H1 (cell line): ENCODE measurements around the gene DLST. TPM values are rescaled to one million over a fixed set of nuclear protein-coding genes. Genes with fewer than 3 reads are reported as not detected.

Source experiments
- CTCF ChIA-PET: fragments of 300-600 bp; sonication (Branson Sonifier 250); formaldehyde crosslinking; loops from one replicate; lab custom pipeline; 2021; ENCODE audit not compliant: partially characterized antibody; lab: Charles Lee
- POLR2A ChIA-PET: fragments of 300-600 bp; sonication (Branson Sonifier 250); formaldehyde crosslinking; loops from one replicate; lab custom pipeline; 2021; ENCODE audit warnings: inconsistent platforms; ENCODE audit not compliant: partially characterized antibody; lab: Charles Lee
- DNase-seq, 2 experiments: peaks; one replicate each; pipeline versions ENCODE4 v3.0.0 to v3.0.0-alpha.2; 2010 to 2022; ENCODE audit warnings: low spot score in 2 of 2, low read depth in 1 of 2, mixed read lengths in 1 of 2
- FAIRE-seq: peaks from 2 replicates; lab custom pipeline; 2011; peaks lifted over from hg19 to GRCh38; lab: Jason Lieb, UNC
- H2AFZ ChIP-seq: 2 replicates; pipeline ENCODE4 v1.8.1; 2012; ENCODE audit warnings: low read length, inconsistent platforms
- H2AK5ac ChIP-seq: 2 replicates; pipeline ENCODE4 v1.6.1; 2013; ENCODE audit warnings: low read depth, low read length
- H2BK120ac ChIP-seq: replicated peaks from 2 replicates; pipeline ENCODE3; 2013; ENCODE audit warnings: low read depth, low read length, inconsistent platforms
- H2BK12ac ChIP-seq: 2 replicates; pipeline ENCODE4 v1.6.1; 2013; ENCODE audit warnings: low read depth, low read length
- H2BK15ac ChIP-seq: 2 replicates; pipeline ENCODE4 v1.6.1; 2013; ENCODE audit warnings: low read length
- H2BK20ac ChIP-seq: 2 replicates; pipeline ENCODE4 v1.6.1; 2013; ENCODE audit warnings: low read length
- H2BK5ac ChIP-seq: 2 replicates; pipeline ENCODE4 v1.6.1; 2013; ENCODE audit warnings: low read depth, low read length
- H3K14ac ChIP-seq: 2 replicates; pipeline ENCODE4 v1.6.1; 2013; ENCODE audit warnings: inconsistent platforms; ENCODE audit not compliant: insufficient read length
- H3K18ac ChIP-seq: 2 replicates; pipeline ENCODE4 v1.6.1; 2013; ENCODE audit warnings: low read length; ENCODE audit errors: extremely low read depth
- H3K23ac ChIP-seq: 2 replicates; pipeline ENCODE4 v1.6.1; 2013; ENCODE audit warnings: inconsistent platforms; ENCODE audit not compliant: insufficient read length
- H3K23me2 ChIP-seq: 2 replicates; pipeline ENCODE4 v1.6.1; 2013; ENCODE audit warnings: low read depth, low read length
- H3K27ac ChIP-seq: 2 replicates; pipeline ENCODE4 v1.6.1; 2011; ENCODE audit warnings: low read depth, low read length, inconsistent platforms
- H3K27me3 ChIP-seq, 4 experiments: replicated peaks in 1 of 4; 1 replicate in 1 of 4; 2 replicates in 3 of 4; pipeline versions ENCODE4 v1.6.1 to v1.8.1; 2011 to 2013; ENCODE audit warnings: low read length in 3 of 4, mild to moderate bottlenecking in 3 of 4, inconsistent platforms in 2 of 4, mixed read lengths in 2 of 4, moderate library complexity in 1 of 4; ENCODE audit not compliant: control insufficient read depth in 3 of 4, insufficient read depth in 3 of 4; ENCODE audit errors: extremely low read depth in 1 of 4
- H3K36me3 ChIP-seq, 4 experiments: 2 replicates each; pipeline versions ENCODE4 v1.6.1 to v1.8.1; 2011 to 2013; ENCODE audit warnings: mild to moderate bottlenecking in 4 of 4, low read length in 3 of 4, moderate library complexity in 2 of 4, control low read depth in 1 of 4, inconsistent platforms in 1 of 4; ENCODE audit not compliant: insufficient read depth in 4 of 4, control insufficient read depth in 2 of 4
- H3K4ac ChIP-seq: replicated peaks from 2 replicates; pipeline ENCODE3; 2013; ENCODE audit warnings: low read length, low read depth, mixed read lengths, inconsistent platforms; ENCODE audit not compliant: insufficient read length
- H3K4me1 ChIP-seq, 4 experiments: replicated peaks in 1 of 4; 1 replicate in 1 of 4; 2 replicates in 3 of 4; pipeline versions ENCODE4 v1.6.1 to v1.8.1; 2011 to 2013; ENCODE audit warnings: low read length in 3 of 4, inconsistent platforms in 2 of 4, mixed read lengths in 1 of 4; ENCODE audit not compliant: insufficient read depth in 4 of 4, control insufficient read depth in 3 of 4
- H3K4me2 ChIP-seq, 2 experiments: 2 replicates each; pipeline versions ENCODE4 v1.6.1 to v1.8.1; 2011 to 2013; ENCODE audit warnings: low read depth in 2 of 2, low read length in 2 of 2, control low read depth in 1 of 2, inconsistent platforms in 1 of 2, mild to moderate bottlenecking in 1 of 2; ENCODE audit not compliant: insufficient read depth in 1 of 2
- H3K4me3 ChIP-seq, 4 experiments: fragments of 200-600, 300-600 bp in 1 of 4; sonication (generic), shearing (Covaris generic), sonication (Bioruptor Twin) in 1 of 4; 2 replicates each; pipeline versions ENCODE4 v1.5.1 to v1.8.1; 2011 to 2016; ENCODE audit warnings: low read length in 4 of 4, low read depth in 3 of 4, control low read depth in 2 of 4, inconsistent platforms in 2 of 4, mild to moderate bottlenecking in 2 of 4, mixed read lengths in 1 of 4, moderate library complexity in 1 of 4; ENCODE audit not compliant: insufficient read depth in 2 of 4; ENCODE audit errors: extremely low read depth in 1 of 4
- H3K56ac ChIP-seq: replicated peaks from 2 replicates; pipeline ENCODE3; 2013; ENCODE audit warnings: low read depth, mild to moderate bottlenecking, mixed read lengths, low read length, inconsistent platforms; ENCODE audit not compliant: insufficient read length
- H3K79me1 ChIP-seq: 2 replicates; pipeline ENCODE4 v1.6.1; 2013; ENCODE audit warnings: low read depth, low read length, control low read depth
- H3K79me2 ChIP-seq, 2 experiments: 2 replicates each; pipeline versions ENCODE4 v1.6.1 to v1.8.1; 2012 to 2013; ENCODE audit warnings: low read length in 2 of 2, mild to moderate bottlenecking in 2 of 2, inconsistent platforms in 1 of 2; ENCODE audit not compliant: insufficient read depth in 2 of 2, control insufficient read depth in 1 of 2
- H3K9ac ChIP-seq, 4 experiments: replicated peaks in 1 of 4; 1 replicate in 1 of 4; 2 replicates in 3 of 4; pipeline versions ENCODE4 v1.6.1 to v1.8.1; 2011 to 2013; ENCODE audit warnings: low read depth in 3 of 4, low read length in 3 of 4, control low read depth in 2 of 4, mild to moderate bottlenecking in 2 of 4, moderate library complexity in 2 of 4, inconsistent platforms in 1 of 4; ENCODE audit errors: extremely low read depth in 1 of 4
- H3K9me3 ChIP-seq, 2 experiments: 2 replicates each; pipeline versions ENCODE4 v1.6.1 to v1.8.1; 2012 to 2013; ENCODE audit warnings: mild to moderate bottlenecking in 2 of 2, moderate library complexity in 2 of 2, control low read depth in 1 of 2, inconsistent platforms in 1 of 2, low read depth in 1 of 2, low read length in 1 of 2, mixed read lengths in 1 of 2; ENCODE audit not compliant: insufficient read depth in 2 of 2
- H4K20me1 ChIP-seq, 2 experiments: replicated peaks in 1 of 2; 2 replicates each; pipeline versions ENCODE3 to v1.8.1; 2011 to 2013; ENCODE audit warnings: inconsistent platforms in 2 of 2, low read length in 2 of 2, mild to moderate bottlenecking in 1 of 2; ENCODE audit not compliant: insufficient read depth in 2 of 2, control insufficient read depth in 1 of 2
- H4K5ac ChIP-seq: 2 replicates; pipeline ENCODE4 v1.6.1; 2013; ENCODE audit warnings: low read length, low read depth, mixed read lengths, inconsistent platforms; ENCODE audit not compliant: insufficient read length
- H4K8ac ChIP-seq: 2 replicates; pipeline ENCODE4 v1.8.0; 2013; ENCODE audit warnings: mild to moderate bottlenecking, moderate library complexity, low read length, inconsistent platforms; ENCODE audit not compliant: insufficient read depth; ENCODE audit errors: extremely low read depth
- H4K91ac ChIP-seq: replicated peaks from 2 replicates; pipeline ENCODE3; 2013; ENCODE audit warnings: low read length, mixed read lengths, inconsistent platforms; ENCODE audit not compliant: insufficient read length
- ASH2L ChIP-seq: fragments of 200-600, 300-600 bp; sonication (generic); IDR thresholded peaks from one replicate; pipeline ENCODE4 v1.7.1; 2017; ENCODE audit warnings: low read length
- BACH1 ChIP-seq: IDR thresholded peaks from 2 replicates; pipeline ENCODE4 v1.6.1; 2012; ENCODE audit warnings: low read length, improper control_type of control experiment
- CHD1 ChIP-seq: IDR thresholded peaks from 2 replicates; pipeline ENCODE4 v1.6.1; 2012; ENCODE audit warnings: low read depth, low read length, improper control_type of control experiment
- CTBP2 ChIP-seq: IDR thresholded peaks from 2 replicates; pipeline ENCODE4 v1.7.0; 2011; ENCODE audit warnings: borderline replicate concordance, mild to moderate bottlenecking, moderate library complexity, mixed read lengths, low read length; ENCODE audit not compliant: insufficient read depth, insufficient read length
- E2F6 ChIP-seq: IDR thresholded peaks from 2 replicates; pipeline ENCODE4 v1.6.1; 2012; ENCODE audit warnings: inconsistent platforms
- EZH2 ChIP-seq: fragments of 200-600 bp; sonication (generic); IDR thresholded peaks from 2 replicates; pipeline ENCODE4 v1.7.1; 2012; ENCODE audit warnings: low read depth, mild to moderate bottlenecking, moderate library complexity, low read length, inconsistent platforms; ENCODE audit not compliant: severe bottlenecking
- FOSL1 ChIP-seq: IDR thresholded peaks from 2 replicates; pipeline ENCODE4 v1.6.1; 2011; ENCODE audit warnings: mild to moderate bottlenecking, low read depth, low read length, moderate library complexity; ENCODE audit not compliant: insufficient read depth
- NRF1 ChIP-seq: IDR thresholded peaks from 2 replicates; pipeline ENCODE4 v1.6.1; 2011; ENCODE audit warnings: mild to moderate bottlenecking, low read depth, low read length, improper control_type of control experiment
- SIX5 ChIP-seq: IDR thresholded peaks from 2 replicates; pipeline ENCODE4 v1.6.1; 2011; ENCODE audit warnings: mild to moderate bottlenecking, low read depth, low read length
- SP2 ChIP-seq: IDR thresholded peaks from 2 replicates; pipeline ENCODE4 v1.6.1; 2012; ENCODE audit warnings: mild to moderate bottlenecking, low read length, inconsistent platforms
- SRF ChIP-seq: IDR thresholded peaks from 2 replicates; pipeline ENCODE4 v1.6.1; 2011; ENCODE audit warnings: mild to moderate bottlenecking, low read depth, low read length, moderate library complexity
- TEAD4 ChIP-seq: IDR thresholded peaks from 2 replicates; pipeline ENCODE4 v1.6.1; 2012; ENCODE audit warnings: low read depth, low read length, inconsistent platforms, mixed read lengths
- WGBS, 2 experiments: shearing (Covaris generic) in 1 of 2; methylation state at CpG; one replicate each; pipeline versions ENCODE4 v1.1.6 to v1.1.7; 2013 to 2015; ENCODE audit warnings: low lambda C conversion rate in 2 of 2, mixed read lengths in 2 of 2, inconsistent platforms in 1 of 2, low coverage in 1 of 2, missing lambda C conversion rate in 1 of 2; ENCODE audit not compliant: insufficient replicate concordance in 2 of 2, insufficient coverage in 1 of 2, insufficient read length in 1 of 2; ENCODE audit errors: extremely low coverage in 1 of 2, missing lambda C conversion rate in 1 of 2; 5-methylcytosine and 5-hydroxymethylcytosine counted together
- polyA plus RNA-seq, 7 experiments: library from polyadenylated mRNA; depleted of rRNA in 3 of 7; stranded (reverse) in 5 of 7; unstranded in 2 of 7; fragments of >200 nt in 5 of 7; fragments of 200-250 nt in 2 of 7; gene quantifications; 1 replicate in 5 of 7; 2 replicates in 1 of 7; 4 replicates in 1 of 7; pipeline versions ENCODE4 v1.2.1 to v1.2.3, GENCODE V29; 2011 to 2013; ENCODE audit warnings: missing spikeins in 2 of 7, mixed read lengths in 2 of 7
- total RNA-seq: library from RNA; stranded (reverse); fragmentation: NEBNext Ultra II Directional; extraction: Animal tissue kit (Norgen Biotek cat#: 25700); gene quantifications from 2 replicates; pipeline ENCODE4 v1.2.1, GENCODE V29; 2021

Gene DLST
- total and polyA plus RNA-seq, 2 of the 8 experiments (the other 6 are each of a cell fraction or from before 2014, with no cell fraction given): 96.5 to 117 TPM

- no peak for FAIRE-seq
Observed at GRCh38 chr14:74832849-74833248, 48.9 kb upstream of the DLST start.

More at GRCh38 chr14:74832849-74833248, 48.9 kb upstream of the DLST start:
- no peak for DNase-seq
- H3K23ac ChIP-seq: no peak overlapping the region
- no peaks in the 10 kb centered on the region for H3K9me3 ChIP-seq
- H4K20me1 ChIP-seq: peaks cover 0 to 1% of the 10 kb centered on the region in 2 experiments
- no peaks in the 10 kb centered on the region for H3K4me1 ChIP-seq
- POLR2A ChIA-PET: no interaction called here
- H2AFZ ChIP-seq: no peak overlapping the region
- no peak overlapping the region for H4K5ac ChIP-seq
- no peaks in the 10 kb centered on the region for H3K23me2 ChIP-seq
- no peak overlapping the region for H2BK20ac ChIP-seq
- H2BK12ac ChIP-seq: no peak overlapping the region
- no peak overlapping the region for H3K56ac ChIP-seq
- TF ChIP-seq SIX5 (no peak), CTBP2 (no peak), CHD1 (no peak), E2F6 (no peak), FOSL1 (no peak), NRF1 (no peak), ASH2L (no peak), BACH1 (no peak), EZH2 (no peak), SP2 (no peak), TEAD4 (no peak), SRF (no peak)
- no peaks in the 10 kb centered on the region for H3K79me1 ChIP-seq
- H3K27ac ChIP-seq: no peak overlapping the region
- no peak overlapping the region for H3K4me3 ChIP-seq
- H3K4me2 ChIP-seq: no peak overlapping the region
- H4K91ac ChIP-seq: no peak overlapping the region
- H3K18ac ChIP-seq: no peak overlapping the region
- CTCF ChIA-PET: no interaction called here
- no peak overlapping the region for H2AK5ac ChIP-seq
- H3K14ac ChIP-seq: no peak overlapping the region
- no peak overlapping the region for H3K9ac ChIP-seq
- H3K79me2 ChIP-seq: 0 out of 4 replicates have a peak, but pooled peaks cover 0 to 3% of the 10 kb centered on the region in 2 experiments
- no peak overlapping the region for H2BK15ac ChIP-seq
- no peak overlapping the region for H2BK120ac ChIP-seq
- WGBS, 2 experiments: 94% methylated on average over 4 of the region's 4 CpGs; no CpG with 5 or more reads in 1 of the 2 experiments
- H3K4ac ChIP-seq: no peak overlapping the region
- H4K8ac ChIP-seq: no peak overlapping the region
- H3K27me3 ChIP-seq: no peaks in the 10 kb centered on the region
- H3K36me3 ChIP-seq: peaks cover 2 to 40% (median 14%) of the 10 kb centered on the region in 4 experiments; a peak in 6 of 8 replicates
- H2BK5ac ChIP-seq: no peak overlapping the region
